ENCODE results near the gene MYO7B.

DNA sequence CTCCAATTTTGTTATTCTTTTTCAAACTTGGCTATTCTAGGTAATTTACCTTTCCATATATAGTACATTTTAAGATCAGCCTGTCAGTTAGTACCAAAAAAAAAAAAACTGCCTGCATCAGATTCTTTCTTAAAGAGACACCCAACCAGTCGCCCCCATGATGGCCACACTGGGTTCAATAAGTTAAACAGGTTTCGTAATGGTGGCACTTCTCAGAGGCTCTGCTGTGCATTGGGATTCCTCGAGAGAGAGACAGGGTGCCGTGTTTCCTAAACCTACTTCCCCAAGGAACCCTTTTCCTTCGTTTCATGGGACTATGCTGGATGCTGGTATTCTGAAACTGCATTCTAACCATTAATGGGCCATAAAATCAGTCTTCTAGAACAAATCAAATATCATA lies 37.4 kb downstream of the MYO7B start:
- TF ChIP-seq, protein P1, sequence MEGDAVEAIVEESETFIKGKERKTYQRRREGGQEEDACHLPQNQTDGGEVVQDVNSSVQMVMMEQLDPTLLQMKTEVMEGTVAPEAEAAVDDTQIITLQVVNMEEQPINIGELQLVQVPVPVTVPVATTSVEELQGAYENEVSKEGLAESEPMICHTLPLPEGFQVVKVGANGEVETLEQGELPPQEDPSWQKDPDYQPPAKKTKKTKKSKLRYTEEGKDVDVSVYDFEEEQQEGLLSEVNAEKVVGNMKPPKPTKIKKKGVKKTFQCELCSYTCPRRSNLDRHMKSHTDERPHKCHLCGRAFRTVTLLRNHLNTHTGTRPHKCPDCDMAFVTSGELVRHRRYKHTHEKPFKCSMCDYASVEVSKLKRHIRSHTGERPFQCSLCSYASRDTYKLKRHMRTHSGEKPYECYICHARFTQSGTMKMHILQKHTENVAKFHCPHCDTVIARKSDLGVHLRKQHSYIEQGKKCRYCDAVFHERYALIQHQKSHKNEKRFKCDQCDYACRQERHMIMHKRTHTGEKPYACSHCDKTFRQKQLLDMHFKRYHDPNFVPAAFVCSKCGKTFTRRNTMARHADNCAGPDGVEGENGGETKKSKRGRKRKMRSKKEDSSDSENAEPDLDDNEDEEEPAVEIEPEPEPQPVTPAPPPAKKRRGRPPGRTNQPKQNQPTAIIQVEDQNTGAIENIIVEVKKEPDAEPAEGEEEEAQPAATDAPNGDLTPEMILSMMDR (IDR thresholded peaks at IDR 0.05; ENCODE audit: low read depth, low read length), result no peak
- no peak for TF ChIP-seq EZH2phosphoT487 (IDR thresholded peaks at IDR 0.05; ENCODE audit: low read depth)

Measured in OCI-LY3 (cell line).